ENCODE measurements around the gene DUS1L.

DUS1L gene

DNA sequence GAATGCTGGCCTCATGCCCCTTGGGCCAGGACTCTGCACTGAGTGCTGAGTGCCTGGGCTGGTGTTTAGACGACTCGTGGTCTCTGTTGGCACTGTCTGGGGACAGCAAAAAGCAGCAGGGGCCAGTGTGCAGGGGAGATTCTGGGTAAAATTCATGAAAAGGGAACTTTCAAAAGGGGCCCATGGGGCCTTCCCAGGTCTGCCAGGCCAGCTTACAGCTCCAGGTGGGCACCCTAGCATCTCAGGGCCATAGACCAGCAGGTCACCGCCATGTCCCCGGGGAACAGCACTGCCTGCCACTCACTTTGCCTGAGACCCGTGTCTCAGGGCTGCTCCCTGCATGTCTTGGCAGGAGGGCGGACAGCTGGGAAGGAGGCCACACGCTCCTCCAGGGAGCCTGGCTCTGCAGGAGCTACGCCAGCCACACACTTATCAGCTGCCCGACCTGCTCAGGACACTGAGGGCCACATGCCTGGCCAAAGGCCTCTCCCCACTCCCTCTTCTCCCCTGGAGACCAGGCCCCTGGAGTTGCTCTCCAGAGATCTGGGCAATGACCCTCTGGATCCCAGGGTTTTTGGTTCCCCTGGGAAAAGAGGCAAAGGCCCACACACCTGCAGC lies 41.2 kb upstream of the DUS1L start:
- H3K4me3 ChIP-seq (ENCODE audit: low read length), result no peak overlapping the region
- no peak for DNase-seq (ENCODE audit: low read depth)

GRCh38 chr17:82105882-82106687 lies 40.5 kb upstream of the DUS1L start:
- peak overlapping the region; percentile 29 for H3K4me3 ChIP-seq (ENCODE audit: low read length)
- DNase-seq (ENCODE audit: low read depth), result peak; percentile 88
- peak; percentile 16 for TF ChIP-seq CTCF (IDR thresholded peaks at IDR 0.05; ENCODE audit: insufficient read depth, low read depth, low read length, missing control alignments)

More for the DNA sequence above, 41.2 kb upstream of the DUS1L start:
- TF ChIP-seq CTCF (IDR thresholded peaks at IDR 0.05; ENCODE audit: insufficient read depth, low read depth, low read length, missing control alignments), result no peak

DNA sequence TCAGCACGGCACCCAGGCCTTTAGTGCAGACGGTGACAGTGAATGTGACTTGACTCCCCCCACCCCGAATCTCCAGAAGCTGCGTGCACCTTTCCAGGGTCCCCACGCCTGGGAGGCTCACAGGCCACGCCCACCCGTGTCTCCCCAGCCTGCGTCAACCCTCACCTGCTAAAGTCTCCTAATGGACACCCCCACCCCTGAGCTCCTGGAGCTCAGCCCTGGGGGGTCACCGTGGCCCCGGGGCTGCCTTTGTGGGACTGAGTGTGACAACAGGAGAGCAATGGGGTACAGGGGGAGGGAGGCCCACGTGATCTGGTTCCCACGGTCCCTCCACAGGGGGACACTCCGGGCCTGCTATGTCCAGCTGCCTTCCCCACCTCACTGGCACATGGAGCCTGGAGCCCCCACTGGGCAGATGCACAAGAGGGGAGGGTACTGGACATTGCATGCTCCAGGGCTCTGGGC lies 39.8 kb upstream of the DUS1L start:
- peak overlapping the region; percentile 29 for H3K4me3 ChIP-seq (ENCODE audit: low read length)
- no peak for TF ChIP-seq CTCF (IDR thresholded peaks at IDR 0.05; ENCODE audit: insufficient read depth, low read depth, low read length, missing control alignments)
- DNase-seq (ENCODE audit: low read depth), result no peak

DNA sequence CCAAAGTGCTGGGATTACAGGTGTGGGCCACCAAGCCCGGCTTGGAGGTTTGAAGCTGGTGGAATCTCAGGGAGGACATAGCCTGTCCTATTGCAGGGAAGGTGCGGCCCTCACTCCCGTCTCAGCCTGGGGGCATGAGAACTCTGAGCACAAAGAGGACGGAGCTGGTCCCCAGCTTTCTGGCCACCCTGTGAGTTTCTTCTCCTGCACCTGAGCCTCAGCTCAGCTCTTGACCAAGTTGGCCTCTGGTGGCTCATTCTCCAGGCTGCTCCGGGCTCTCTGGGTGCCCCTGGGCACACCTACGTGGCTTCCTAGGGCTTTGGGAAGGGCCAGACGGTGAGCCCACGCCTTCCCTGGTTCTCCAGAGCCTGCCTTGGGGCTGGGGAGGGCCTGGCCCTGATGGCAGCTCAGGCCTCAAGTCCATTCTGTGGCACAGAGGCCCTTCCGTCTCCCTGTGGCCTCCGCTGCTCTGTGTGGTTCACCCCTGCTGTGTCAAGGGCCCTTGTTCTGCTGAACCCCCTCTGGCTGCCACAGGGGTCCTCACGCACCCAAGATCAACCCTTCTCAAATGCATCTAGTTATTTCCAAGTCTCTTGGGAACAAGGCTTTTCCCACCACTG lies 39.3 kb upstream of the DUS1L start:
- no peak for TF ChIP-seq CTCF (IDR thresholded peaks at IDR 0.05; ENCODE audit: insufficient read depth, low read depth, low read length, missing control alignments)
- DNase-seq (ENCODE audit: low read depth), result no peak
- H3K4me3 ChIP-seq (ENCODE audit: low read length), result no peak overlapping the region

- no peak for TF ChIP-seq CTCF (IDR thresholded peaks at IDR 0.05; ENCODE audit: insufficient read depth, low read depth, low read length, missing control alignments)
- DNase-seq (ENCODE audit: low read depth), result peak; percentile 61
- no peak overlapping the region for H3K4me3 ChIP-seq (ENCODE audit: low read length)
Measured at GRCh38 chr17:82103553-82104451, 38.2 kb upstream of the DUS1L start.
